Cerebellar nuclear complex (tissue), 1 donor: ENCODE results near the gene RNF26.

Source experiments
- DNase-seq, 2 experiments: peaks; one replicate each; lab custom pipeline; 2025; lab: John Stamatoyannopoulos, UW

Gene RNF26

GRCh38 chr11:119355091-119355843 is 20.9 kb downstream of the RNF26 start:
- no peak for DNase-seq

- DNase-seq, result peak in 1 of 2 experiments; percentile 17
These were observed 22.2 kb downstream of the RNF26 start for GRCh38 chr11:119356349-119357031.

- DNase-seq, result no peak
These were observed 22.7 kb downstream of the RNF26 start for GRCh38 chr11:119357074-119357473.

GRCh38 chr11:119359365-119360214 is 25.3 kb downstream of the RNF26 start:
- no peak for DNase-seq

- no peak for DNase-seq
These were observed 26.9 kb downstream of the RNF26 start for GRCh38 chr11:119361056-119361787.

GRCh38 chr11:119361941-119362725 is 27.8 kb downstream of the RNF26 start:
- no peak for DNase-seq

- DNase-seq, result peak in 1 of 2 experiments; percentile 59
These were observed 28.4 kb downstream of the RNF26 start for GRCh38 chr11:119362741-119363080.

GRCh38 chr11:119363081-119363850 is 28.9 kb downstream of the RNF26 start:
- no peak for DNase-seq

- no peak for DNase-seq
These were observed 29.7 kb downstream of the RNF26 start for GRCh38 chr11:119363851-119364590.

- DNase-seq, result no peak
These were observed 30.8 kb downstream of the RNF26 start for GRCh38 chr11:119365071-119365591.

GRCh38 chr11:119366690-119367620 is 32.6 kb downstream of the RNF26 start:
- DNase-seq, result no peak

GRCh38 chr11:119367661-119368120 is 33.4 kb downstream of the RNF26 start:
- no peak for DNase-seq

GRCh38 chr11:119368121-119369034 is 34.1 kb downstream of the RNF26 start:
- DNase-seq, result no peak

- no peak for DNase-seq
These were observed 35.0 kb downstream of the RNF26 start for GRCh38 chr11:119369132-119369925.

GRCh38 chr11:119370486-119371046 is 36.2 kb downstream of the RNF26 start:
- DNase-seq, result no peak

GRCh38 chr11:119371067-119371601 is 36.8 kb downstream of the RNF26 start:
- no peak for DNase-seq
